ENCODE data around the gene RPP25L. TPM values are rescaled to one million over a fixed set of nuclear protein-coding genes. Genes with fewer than 3 reads are reported as not detected.

The RPP25L gene
- total RNA-seq, 5 donors from 2014 or later (not counting 1 experiment from before 2014, with no cell fraction given) = 9.3 to 28.6 (median 22.5) TPM

DNA sequence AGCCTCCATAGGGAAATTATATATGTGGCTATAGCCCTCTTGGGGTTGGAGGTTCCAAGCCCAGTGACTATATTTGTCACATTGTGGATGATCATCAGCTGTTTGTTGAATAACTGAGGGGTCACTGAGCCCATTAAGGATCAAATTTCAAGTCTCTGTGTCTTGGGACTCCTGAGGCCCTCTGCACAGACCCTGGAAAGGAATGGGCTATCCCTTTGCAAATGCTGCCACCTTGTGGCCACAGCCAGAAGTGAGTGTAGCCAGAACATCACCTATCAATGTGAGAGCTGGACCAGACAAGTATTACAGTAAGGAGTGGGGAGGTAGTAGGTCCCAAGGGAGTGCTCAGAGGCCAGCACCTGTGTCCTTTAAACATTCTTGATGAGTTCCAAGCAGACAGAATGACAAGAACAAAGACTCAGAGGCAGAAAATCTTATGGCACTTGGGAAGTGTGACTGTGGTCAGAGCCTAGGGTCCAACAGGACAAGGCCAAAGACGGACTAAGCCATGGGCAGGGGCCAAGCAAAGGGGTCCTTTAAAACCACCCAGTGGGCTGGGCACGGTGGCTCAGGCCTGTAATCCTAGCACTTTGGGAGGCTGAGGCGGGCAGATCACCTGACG is 8.2 kb downstream of the RPP25L start:
- peak; percentile 42 to 86 (median 71) for DNase-seq
- Mint-ChIP-seq H3K9me3 (no peaks in the 10 kb centered on the region), H3K4me1 (no peaks in the 10 kb centered on the region), H3K27me3 (peaks cover 5% of the 10 kb centered on the region in 2 donors), H3K27ac (no peak overlapping the region), H3K4me3 (no peak overlapping the region), H3K36me3 (no peaks in the 10 kb centered on the region)
- Histone ChIP-seq H3K36me3 (ENCODE audit: control insufficient read depth in 2 of 2, extremely low read depth in 1 of 2, insufficient read depth in 1 of 2, low read length in 1 of 2) (no peaks in the 10 kb centered on the region), H3K27me3 (replicated peaks in 1 of 2; ENCODE audit: control insufficient read depth in 2 of 2, extremely low read depth in 1 of 2, insufficient read depth in 2 of 2, low read length in 1 of 2) (peaks cover 0 to 9% of the 10 kb centered on the region in 2 experiments), H3K9me3 (no peaks in the 10 kb centered on the region), H3K27ac (ENCODE audit: low read length) (no peak overlapping the region), H3K4me3 (ENCODE audit: control insufficient read depth in 1 of 2, extremely low read depth in 1 of 2, low read length in 1 of 2) (no peak overlapping the region), H3K4me1 (ENCODE audit: control insufficient read depth in 1 of 2, extremely low read depth in 1 of 2, insufficient read depth in 2 of 2, low read length in 2 of 2) (no peaks in the 10 kb centered on the region)
- POLR2A ChIA-PET = interaction anchor here in 1 of 2 donors (0.6 kb wide), 1 partner anchor 34 kb away, joined by 7 read pairs; the partner anchor contains the start of gene SIGMAR1
- ATAC-seq (replicated peaks in 1 of 4) = peak; percentile 83 to 92 (median 88)
- 45% methylated on average over 2 of the region's 4 CpGs for WGBS (ENCODE audit: insufficient coverage)
- CTCF ChIA-PET = interaction anchor here (0.5 to 4.1 kb wide), 17 partner anchors 9 to 977 kb away, joined by 3 to 24 read pairs (median 4); partner anchors contain the start of genes CNTFR (in 1 of the 2), DCTN3 (in 1 of the 2), RPP25L (in 1 of the 2) and SIGMAR1 (in 1 of the 2)

- H3K27ac Mint-ChIP-seq = no peak overlapping the region
- ATAC-seq (replicated peaks in 1 of 4) (no peak), DNase-seq (no peak)
- peaks cover 9 to 10% of the 10 kb centered on the region in 2 donors for H3K27me3 Mint-ChIP-seq
- Histone ChIP-seq H3K4me1 (ENCODE audit: control insufficient read depth in 1 of 2, extremely low read depth in 1 of 2, insufficient read depth in 2 of 2, low read length in 2 of 2) (no peaks in the 10 kb centered on the region), H3K9me3 (no peaks in the 10 kb centered on the region), H3K4me3 (ENCODE audit: control insufficient read depth in 1 of 2, extremely low read depth in 1 of 2, low read length in 1 of 2) (no peak overlapping the region), H3K36me3 (ENCODE audit: control insufficient read depth in 2 of 2, extremely low read depth in 1 of 2, insufficient read depth in 1 of 2, low read length in 1 of 2) (no peaks in the 10 kb centered on the region), H3K27ac (ENCODE audit: low read length) (no peak overlapping the region), H3K27me3 (replicated peaks in 1 of 2; ENCODE audit: control insufficient read depth in 2 of 2, extremely low read depth in 1 of 2, insufficient read depth in 2 of 2, low read length in 1 of 2) (peaks cover 0 to 15% of the 10 kb centered on the region in 2 experiments)
- CTCF ChIA-PET = interaction anchor here (0.6 to 4.1 kb wide), 4 partner anchors 13 to 162 kb away, joined by 3 to 24 read pairs (median 6); no protein-coding TSS in a partner anchor
- H3K9me3 Mint-ChIP-seq = no peaks in the 10 kb centered on the region
- WGBS (ENCODE audit: insufficient coverage) = 78% methylated on average over 2 of the region's 6 CpGs
- H3K4me1 Mint-ChIP-seq = no peaks in the 10 kb centered on the region
- no peak overlapping the region for H3K4me3 Mint-ChIP-seq
- POLR2A ChIA-PET = no interaction called here
- no peaks in the 10 kb centered on the region for H3K36me3 Mint-ChIP-seq
Measured at GRCh38 chr9:34601937-34602573, 9.8 kb downstream of the RPP25L start.

DNA sequence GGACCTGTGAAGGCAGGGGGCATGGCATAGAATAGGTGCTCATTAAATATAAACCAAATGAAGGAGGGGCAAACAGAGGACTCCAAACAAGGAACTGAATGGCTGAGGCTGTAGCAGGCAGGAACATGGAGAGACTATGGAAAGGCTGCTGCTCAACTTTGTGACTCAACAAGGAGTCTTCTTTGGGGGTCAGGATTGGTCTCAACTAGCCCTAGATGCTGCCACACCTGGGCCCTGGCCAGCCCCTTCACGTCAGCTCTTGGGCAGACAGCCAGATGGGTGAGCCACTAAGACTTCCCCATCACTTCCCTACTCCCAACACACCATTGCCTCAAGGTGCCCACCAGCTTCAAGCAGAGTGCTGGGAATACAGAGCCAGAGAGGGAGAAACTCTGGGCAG is 11.0 kb downstream of the RPP25L start:
- Histone ChIP-seq H3K9me3 (no peaks in the 10 kb centered on the region), H3K4me1 (ENCODE audit: control insufficient read depth in 1 of 2, extremely low read depth in 1 of 2, insufficient read depth in 2 of 2, low read length in 2 of 2) (no peaks in the 10 kb centered on the region), H3K4me3 (ENCODE audit: control insufficient read depth in 1 of 2, extremely low read depth in 1 of 2, low read length in 1 of 2) (no peak overlapping the region), H3K36me3 (ENCODE audit: control insufficient read depth in 2 of 2, extremely low read depth in 1 of 2, insufficient read depth in 1 of 2, low read length in 1 of 2) (no peaks in the 10 kb centered on the region), H3K27me3 (replicated peaks in 1 of 2; ENCODE audit: control insufficient read depth in 2 of 2, extremely low read depth in 1 of 2, insufficient read depth in 2 of 2, low read length in 1 of 2) (peaks cover 0 to 23% of the 10 kb centered on the region in 2 experiments), H3K27ac (ENCODE audit: low read length) (no peak overlapping the region)
- Mint-ChIP-seq H3K27ac (no peak overlapping the region), H3K27me3 (peaks cover 18% of the 10 kb centered on the region in 2 donors), H3K4me3 (no peak overlapping the region), H3K4me1 (no peaks in the 10 kb centered on the region), H3K36me3 (no peaks in the 10 kb centered on the region), H3K9me3 (no peaks in the 10 kb centered on the region)
- CTCF ChIA-PET = interaction anchor here in 1 of 2 donors (1.6 kb wide), 1 partner anchor 25 kb away, joined by 3 read pairs; no protein-coding TSS in a partner anchor
- ATAC-seq (replicated peaks in 1 of 4) = no peak
- POLR2A ChIA-PET = no interaction called here
- no CpG with 5 or more reads among the region's 1 CpG for WGBS (ENCODE audit: insufficient coverage)
- no peak for DNase-seq

DNA sequence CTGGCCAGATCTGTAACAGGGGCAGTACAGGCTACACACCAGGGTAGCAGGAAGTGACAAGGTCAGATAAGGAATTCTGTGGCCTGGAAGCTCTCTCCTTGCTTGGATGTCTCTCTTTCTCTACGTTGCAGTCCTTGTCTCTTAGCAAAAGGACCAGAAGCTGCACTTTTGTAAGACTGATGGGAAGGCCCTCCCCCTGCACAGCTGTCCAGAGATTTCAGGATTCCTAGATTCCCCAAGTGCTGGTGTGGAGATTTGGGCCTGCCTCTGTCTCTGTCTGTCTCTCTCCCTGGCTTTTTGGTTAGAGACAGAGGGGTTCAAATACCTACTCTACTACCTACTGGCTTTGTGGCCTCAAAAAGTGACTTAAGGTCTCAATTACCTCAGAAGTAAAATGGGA is 12.4 kb downstream of the RPP25L start:
- Histone ChIP-seq H3K4me1 (ENCODE audit: control insufficient read depth in 1 of 2, extremely low read depth in 1 of 2, insufficient read depth in 2 of 2, low read length in 2 of 2) (no peaks in the 10 kb centered on the region), H3K36me3 (ENCODE audit: control insufficient read depth in 2 of 2, extremely low read depth in 1 of 2, insufficient read depth in 1 of 2, low read length in 1 of 2) (no peaks in the 10 kb centered on the region), H3K9me3 (no peaks in the 10 kb centered on the region), H3K27ac (ENCODE audit: low read length) (no peak overlapping the region), H3K27me3 (replicated peaks in 1 of 2; ENCODE audit: control insufficient read depth in 2 of 2, extremely low read depth in 1 of 2, insufficient read depth in 2 of 2, low read length in 1 of 2) (peaks cover 0 to 23% of the 10 kb centered on the region in 2 experiments), H3K4me3 (ENCODE audit: control insufficient read depth in 1 of 2, extremely low read depth in 1 of 2, low read length in 1 of 2) (no peak overlapping the region)
- no peaks in the 10 kb centered on the region for H3K9me3 Mint-ChIP-seq
- no peak overlapping the region for H3K4me3 Mint-ChIP-seq
- POLR2A ChIA-PET = interaction anchor here in 1 of 2 donors (0.5 kb wide), 1 partner anchor 266 kb away, joined by 11 read pairs; no protein-coding TSS in a partner anchor
- no peak overlapping the region for H3K27ac Mint-ChIP-seq
- no peaks in the 10 kb centered on the region for H3K36me3 Mint-ChIP-seq
- DNase-seq (no peak), ATAC-seq (replicated peaks in 1 of 4) (no peak)
- WGBS (ENCODE audit: insufficient coverage) = no CpG with 5 or more reads among the region's 1 CpG
- no peaks in the 10 kb centered on the region for H3K4me1 Mint-ChIP-seq
- H3K27me3 Mint-ChIP-seq = peaks cover 18 to 23% of the 10 kb centered on the region in 2 donors
- CTCF ChIA-PET = no interaction called here

- ChIA-PET POLR2A (no interaction called here), CTCF (interaction anchor here in 1 of 2 donors (0.6 to 1.0 kb wide), 2 partner anchors 190 to 222 kb away, joined by 3 to 9 read pairs; no protein-coding TSS in a partner anchor)
- Mint-ChIP-seq H3K36me3 (no peaks in the 10 kb centered on the region), H3K4me3 (no peak overlapping the region), H3K27me3 (peaks cover 44 to 53% of the 10 kb centered on the region in 2 donors), H3K27ac (no peak overlapping the region), H3K9me3 (no peaks in the 10 kb centered on the region), H3K4me1 (peaks cover 14 to 25% (median 21%) of the 10 kb centered on the region in 3 donors)
- Histone ChIP-seq H3K36me3 (ENCODE audit: control insufficient read depth in 2 of 2, extremely low read depth in 1 of 2, insufficient read depth in 1 of 2, low read length in 1 of 2) (no peaks in the 10 kb centered on the region), H3K4me1 (ENCODE audit: control insufficient read depth in 1 of 2, extremely low read depth in 1 of 2, insufficient read depth in 2 of 2, low read length in 2 of 2) (peaks cover 0 to 24% of the 10 kb centered on the region in 2 experiments), H3K27me3 (replicated peaks in 1 of 2; ENCODE audit: control insufficient read depth in 2 of 2, extremely low read depth in 1 of 2, insufficient read depth in 2 of 2, low read length in 1 of 2) (peaks cover 3 to 64% of the 10 kb centered on the region in 2 experiments), H3K27ac (ENCODE audit: low read length) (no peak overlapping the region), H3K9me3 (no peaks in the 10 kb centered on the region), H3K4me3 (ENCODE audit: control insufficient read depth in 1 of 2, extremely low read depth in 1 of 2, low read length in 1 of 2) (no peak overlapping the region)
- DNase-seq (no peak), ATAC-seq (replicated peaks in 1 of 4) (no peak)
- WGBS (ENCODE audit: insufficient coverage) = no CpG with 5 or more reads among the region's 9 CpGs
Measured at GRCh38 chr9:34594177-34594576, 17.7 kb downstream of the RPP25L start.

- 10% methylated on average over 20 of the region's 26 CpGs for WGBS (ENCODE audit: insufficient coverage)
- peak in 1 of 4 experiments; percentile 49 for ATAC-seq (replicated peaks in 1 of 4)
- no peaks in the 10 kb centered on the region for H3K36me3 Mint-ChIP-seq
- Histone ChIP-seq H3K4me3 (ENCODE audit: control insufficient read depth in 1 of 2, extremely low read depth in 1 of 2, low read length in 1 of 2) (no peak overlapping the region), H3K36me3 (ENCODE audit: control insufficient read depth in 2 of 2, extremely low read depth in 1 of 2, insufficient read depth in 1 of 2, low read length in 1 of 2) (no peaks in the 10 kb centered on the region), H3K9me3 (no peaks in the 10 kb centered on the region), H3K27me3 (replicated peaks in 1 of 2; ENCODE audit: control insufficient read depth in 2 of 2, extremely low read depth in 1 of 2, insufficient read depth in 2 of 2, low read length in 1 of 2) (peaks cover 8 to 69% of the 10 kb centered on the region in 2 experiments), H3K4me1 (ENCODE audit: control insufficient read depth in 1 of 2, extremely low read depth in 1 of 2, insufficient read depth in 2 of 2, low read length in 2 of 2) (peaks cover 0 to 32% of the 10 kb centered on the region in 2 experiments), H3K27ac (ENCODE audit: low read length) (no peak overlapping the region)
- H3K27me3 Mint-ChIP-seq = peaks cover 54 to 64% of the 10 kb centered on the region in 2 donors
- CTCF ChIA-PET = interaction anchor here in 1 of 2 donors (1.2 kb wide), 1 partner anchor 189 kb away, joined by 4 read pairs; no protein-coding TSS in a partner anchor
- no peak overlapping the region for H3K27ac Mint-ChIP-seq
- DNase-seq = peak in 3 of 35 experiments; percentile 15 to 26 (median 25)
- H3K9me3 Mint-ChIP-seq = no peaks in the 10 kb centered on the region
- peak overlapping the region in 2 of 3 donors; percentile 71 to 82 for H3K4me3 Mint-ChIP-seq
- H3K4me1 Mint-ChIP-seq = peaks cover 23 to 35% (median 31%) of the 10 kb centered on the region in 3 donors
- POLR2A ChIA-PET = interaction anchor here in 1 of 2 donors (0.5 kb wide), 1 partner anchor 9 kb away, joined by 3 read pairs; no protein-coding TSS in a partner anchor
Measured at GRCh38 chr9:34592895-34593601, 18.8 kb downstream of the RPP25L start.

Data from T-cell (primary cell).